Measurements from ENCODE around the gene B4GALT6.

Gene B4GALT6

GRCh38 chr18:31590570-31590969, 93.8 kb downstream of the B4GALT6 start:
- no peak for DNase-seq

GRCh38 chr18:31587529-31587928, 96.9 kb downstream of the B4GALT6 start:
- no peak for DNase-seq

GRCh38 chr18:31586616-31587015, 97.8 kb downstream of the B4GALT6 start:
- DNase-seq = no peak

- no peak for DNase-seq
Measured at GRCh38 chr18:31585991-31586390, 98.4 kb downstream of the B4GALT6 start.

GRCh38 chr18:31583185-31583854, 101.1 kb downstream of the B4GALT6 start:
- DNase-seq = no peak

GRCh38 chr18:31581498-31582197, 102.7 kb downstream of the B4GALT6 start:
- no peak for DNase-seq

- no peak for DNase-seq
Measured at GRCh38 chr18:31579375-31579774, 105.0 kb downstream of the B4GALT6 start.

- DNase-seq = no peak
Measured at GRCh38 chr18:31578126-31578525, 106.3 kb downstream of the B4GALT6 start.

GRCh38 chr18:31577195-31577594, 107.2 kb downstream of the B4GALT6 start:
- no peak for DNase-seq

- no peak for DNase-seq
Measured at GRCh38 chr18:31576670-31577069, 107.7 kb downstream of the B4GALT6 start.

- DNase-seq = no peak
Measured at GRCh38 chr18:31575515-31576257, 108.7 kb downstream of the B4GALT6 start.

- no peak for DNase-seq
Measured at GRCh38 chr18:31574359-31574758, 110.0 kb downstream of the B4GALT6 start.
